Neutrophil (primary cell): ENCODE measurements around the gene DLX6.

Experiments used
- H3K27ac ChIP-seq: fragments of 200-600 bp; sonication (generic); 2 replicates; pipeline ENCODE4 v1.5.1; 2016; ENCODE audit warnings: mild to moderate bottlenecking, moderate library complexity
- H3K27me3 ChIP-seq: fragments of 200-600 bp; sonication (generic); 2 replicates; pipeline ENCODE4 v1.6.0; 2016; ENCODE audit warnings: mild to moderate bottlenecking
- H3K36me3 ChIP-seq: fragments of 200-600 bp; sonication (generic); 2 replicates; pipeline ENCODE4 v1.5.1; 2017
- H3K4me1 ChIP-seq, 2 experiments: fragments of 200-600 bp in 1 of 2; sonication (generic) in 1 of 2; 1 replicate in 1 of 2; 2 replicates in 1 of 2; pipeline versions ENCODE4 v1.5.1 to v1.6.1; 2013 to 2016; ENCODE audit warnings: low read depth in 1 of 2, low read length in 1 of 2, mild to moderate bottlenecking in 1 of 2, moderate library complexity in 1 of 2; ENCODE audit not compliant: control insufficient read depth in 1 of 2, insufficient read depth in 1 of 2
- H3K4me3 ChIP-seq, 2 experiments: fragments of 200-600 bp in 1 of 2; sonication (generic) in 1 of 2; 1 replicate in 1 of 2; 2 replicates in 1 of 2; pipeline ENCODE4 v1.5.1; 2013 to 2016; ENCODE audit warnings: low read depth in 1 of 2, low read length in 1 of 2, mild to moderate bottlenecking in 1 of 2, moderate library complexity in 1 of 2
- H3K9me3 ChIP-seq: fragments of 200-600 bp; sonication (generic); 2 replicates; pipeline ENCODE4 v1.5.1; 2016
- CTCF ChIP-seq: fragments of 200-600 bp; sonication (generic); IDR thresholded peaks from 2 replicates; pipeline ENCODE4 v1.5.1; 2016; ENCODE audit warnings: antibody characterized with exemption

Gene DLX6

GRCh38 chr7:96973986-96974385 lies 31.4 kb upstream of the DLX6 start:
- no peaks in the 10 kb centered on the region for H3K27me3 ChIP-seq
- H3K4me3 ChIP-seq: no peak overlapping the region
- no peaks in the 10 kb centered on the region for H3K9me3 ChIP-seq
- H3K4me1 ChIP-seq: no peaks in the 10 kb centered on the region
- H3K36me3 ChIP-seq: no peaks in the 10 kb centered on the region
- TF ChIP-seq CTCF: no peak
- no peak overlapping the region for H3K27ac ChIP-seq

- Histone ChIP-seq H3K27ac (no peak overlapping the region), H3K27me3 (no peaks in the 10 kb centered on the region), H3K4me3 (no peak overlapping the region), H3K4me1 (no peaks in the 10 kb centered on the region), H3K9me3 (no peaks in the 10 kb centered on the region), H3K36me3 (no peaks in the 10 kb centered on the region)
- TF ChIP-seq CTCF: no peak
Measured at GRCh38 chr7:96976106-96976505, 29.2 kb upstream of the DLX6 start.

- no peak for TF ChIP-seq CTCF
- Histone ChIP-seq H3K9me3 (no peaks in the 10 kb centered on the region), H3K4me1 (no peaks in the 10 kb centered on the region), H3K4me3 (no peak overlapping the region), H3K27ac (no peak overlapping the region), H3K36me3 (no peaks in the 10 kb centered on the region), H3K27me3 (no peaks in the 10 kb centered on the region)
Measured at GRCh38 chr7:96977445-96977844, 27.9 kb upstream of the DLX6 start.

- Histone ChIP-seq H3K4me1 (no peaks in the 10 kb centered on the region), H3K27me3 (peaks cover 11% of the 10 kb centered on the region), H3K9me3 (no peaks in the 10 kb centered on the region), H3K36me3 (no peaks in the 10 kb centered on the region), H3K27ac (no peak overlapping the region), H3K4me3 (no peak overlapping the region)
- TF ChIP-seq CTCF: no peak
Measured at GRCh38 chr7:96979551-96980276, 25.6 kb upstream of the DLX6 start.

- Histone ChIP-seq H3K27me3 (peaks cover 37% of the 10 kb centered on the region), H3K9me3 (no peaks in the 10 kb centered on the region), H3K4me3 (no peak overlapping the region), H3K4me1 (no peaks in the 10 kb centered on the region), H3K27ac (no peak overlapping the region), H3K36me3 (no peaks in the 10 kb centered on the region)
- no peak for TF ChIP-seq CTCF
Measured at GRCh38 chr7:96982586-96982985, 22.8 kb upstream of the DLX6 start.
